CD4-positive, alpha-beta T cell treated with Interferon gamma for 1 hour (primary cell): ENCODE data around the gene SOCS3.
"Not testable (repeated sequence)": the region's sequence is repeated elsewhere in the genome, so short reads cannot be mapped to it uniquely, and the experiment has no call there.

Experiments
- DNase-seq: peaks from one replicate; pipeline ENCODE4 v3.0.0-alpha.2; 2020

Gene SOCS3

GRCh38 chr17:78325076-78325687 is 34.7 kb downstream of the SOCS3 start:
- peak; percentile 50 for DNase-seq

DNA sequence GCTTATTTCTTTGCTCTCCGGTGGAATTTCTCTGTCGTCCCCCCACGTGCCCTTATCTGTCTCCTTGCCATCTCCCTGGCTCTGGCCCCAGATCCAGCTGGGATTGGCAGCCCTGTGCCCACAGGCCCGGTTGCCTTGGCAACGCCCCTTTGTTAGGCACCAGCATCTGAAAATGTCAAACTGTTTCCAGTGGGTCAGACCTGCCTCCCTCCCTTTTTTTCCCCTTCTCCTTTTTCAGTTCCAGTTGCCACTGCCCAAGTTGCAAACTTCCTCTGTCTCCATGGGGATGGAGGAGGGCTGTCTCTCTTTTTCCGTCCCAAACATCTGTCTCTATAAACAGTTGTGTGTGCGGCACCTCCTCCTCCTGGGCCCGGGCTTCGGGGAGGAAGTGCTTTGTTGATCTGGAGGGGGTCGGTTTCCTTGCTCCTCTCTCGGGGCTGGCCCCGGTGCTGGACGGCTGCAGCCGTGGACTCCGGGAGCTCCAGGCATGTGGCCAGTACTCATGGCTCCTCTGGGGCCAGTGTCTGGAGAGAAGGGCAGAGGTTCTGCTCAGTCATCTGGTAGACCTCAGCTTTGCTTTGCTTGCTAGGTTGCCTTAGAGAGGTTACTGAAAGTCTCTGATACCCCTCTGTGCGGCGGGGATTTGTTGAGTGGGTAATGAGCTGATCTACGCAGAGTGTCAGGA is 35.3 kb downstream of the SOCS3 start:
- DNase-seq: peak; percentile 75

- DNase-seq: no peak
Measured at GRCh38 chr17:78323826-78324390, 36.0 kb downstream of the SOCS3 start.

- DNase-seq: no peak
Measured at GRCh38 chr17:78322858-78323455, 36.9 kb downstream of the SOCS3 start.

GRCh38 chr17:78322327-78322857 is 37.5 kb downstream of the SOCS3 start:
- DNase-seq: no peak

GRCh38 chr17:78318843-78319242 is 41.0 kb downstream of the SOCS3 start:
- DNase-seq: no peak

DNA sequence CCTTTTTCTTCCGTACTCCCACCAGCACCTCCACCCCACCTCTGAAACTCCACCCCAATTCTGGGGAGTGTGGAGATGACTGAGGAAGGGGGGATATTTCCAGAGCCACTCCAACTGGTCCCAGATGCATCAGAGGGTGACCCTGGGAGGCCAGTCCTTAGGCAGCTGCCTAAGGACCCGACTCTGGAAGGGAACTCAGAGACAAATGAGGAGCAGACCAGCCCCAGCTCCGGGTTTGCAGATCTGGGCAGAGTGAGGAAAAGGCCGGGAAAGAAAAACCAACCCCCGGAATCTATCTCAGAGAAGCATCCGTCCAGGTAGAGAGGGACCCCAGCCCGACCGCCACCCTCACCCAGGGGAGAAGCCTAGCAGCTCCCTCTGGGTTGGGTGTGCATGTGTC is 41.5 kb downstream of the SOCS3 start:
- DNase-seq: no peak

- no peak for DNase-seq
Measured at GRCh38 chr17:78317794-78318400, 42.0 kb downstream of the SOCS3 start.

DNA sequence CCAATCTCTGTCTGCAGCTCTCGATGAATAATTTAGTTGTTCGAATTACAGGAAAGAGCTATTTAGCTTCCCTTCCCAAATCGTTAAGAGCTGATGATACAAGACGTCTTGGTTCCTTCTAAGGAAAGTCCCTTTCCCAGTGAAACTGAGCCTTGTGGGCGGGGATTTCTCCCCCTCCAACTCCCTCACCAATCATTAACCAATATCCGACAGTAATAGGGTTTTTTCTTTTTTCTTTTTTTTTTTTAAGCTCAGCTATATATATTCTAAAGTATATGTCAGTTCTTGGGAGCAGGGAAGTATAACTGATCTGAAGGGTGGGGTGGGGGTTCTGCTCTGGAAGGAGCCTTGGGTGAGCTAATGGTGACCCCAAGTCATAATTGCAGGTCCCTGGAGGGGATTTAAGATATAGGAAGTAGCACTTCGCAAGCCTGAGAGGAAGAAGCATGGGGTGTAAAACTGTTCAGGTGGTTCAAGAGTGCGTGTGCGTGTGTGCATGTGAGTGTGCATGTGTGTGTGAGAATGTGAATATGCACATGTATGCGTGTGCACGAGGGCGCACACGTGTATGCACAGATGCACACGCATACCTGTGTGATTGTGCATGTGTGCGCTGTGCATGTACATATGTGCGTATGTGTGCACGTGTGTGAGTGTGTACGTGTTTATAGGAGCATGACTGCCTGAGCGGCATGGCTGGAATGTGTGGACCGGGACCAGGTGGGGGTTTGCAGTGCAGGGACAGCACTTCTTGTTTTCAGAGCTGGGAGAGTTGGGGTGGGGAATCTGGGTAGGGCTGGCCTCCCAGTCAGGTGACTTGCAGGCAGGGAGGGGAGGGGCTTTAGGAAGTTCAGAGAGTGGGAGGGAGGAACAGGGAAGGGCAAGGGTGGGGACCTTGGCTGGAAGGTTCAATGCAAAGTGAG is 42.7 kb downstream of the SOCS3 start:
- DNase-seq: no peak

- DNase-seq: no peak
Measured at GRCh38 chr17:78316115-78316866, 43.6 kb downstream of the SOCS3 start.

DNA sequence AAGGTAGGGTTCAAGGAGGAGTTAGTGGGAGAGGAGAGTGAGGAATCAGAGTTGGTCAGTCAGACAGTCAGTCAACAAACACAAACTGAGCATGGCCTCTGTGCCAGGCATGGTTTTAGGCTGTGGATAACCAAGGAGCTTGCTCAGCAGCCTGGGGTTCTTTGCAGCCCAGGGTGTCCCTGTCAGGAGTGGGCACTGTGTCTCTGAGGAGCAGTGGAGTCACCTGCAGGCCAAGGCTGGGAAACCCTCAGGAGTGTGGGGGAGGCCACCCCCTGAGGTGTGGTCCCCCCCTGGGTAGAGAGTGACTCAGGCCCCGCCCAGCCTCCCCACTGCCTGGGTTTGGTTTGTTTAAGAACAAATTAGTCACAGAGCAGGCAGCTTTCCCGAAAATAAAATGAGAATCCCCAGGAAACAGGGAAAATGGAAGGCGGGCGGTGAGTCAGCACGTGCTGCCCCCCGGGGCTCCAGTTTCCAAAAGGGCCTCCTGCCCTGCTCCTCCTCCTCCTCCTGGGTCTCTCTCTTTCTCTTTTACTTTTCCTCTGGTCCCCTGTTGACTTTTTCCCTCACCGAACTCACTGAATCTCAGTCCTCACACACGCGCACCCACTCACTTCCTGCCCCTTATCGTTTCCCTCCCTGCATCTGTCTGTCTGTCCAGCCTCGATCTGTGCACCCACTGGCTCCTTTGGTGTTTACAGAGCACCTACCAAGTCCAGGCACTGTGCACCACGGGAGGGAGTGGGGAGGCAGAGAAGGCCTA is 44.3 kb downstream of the SOCS3 start:
- DNase-seq: no peak

DNA sequence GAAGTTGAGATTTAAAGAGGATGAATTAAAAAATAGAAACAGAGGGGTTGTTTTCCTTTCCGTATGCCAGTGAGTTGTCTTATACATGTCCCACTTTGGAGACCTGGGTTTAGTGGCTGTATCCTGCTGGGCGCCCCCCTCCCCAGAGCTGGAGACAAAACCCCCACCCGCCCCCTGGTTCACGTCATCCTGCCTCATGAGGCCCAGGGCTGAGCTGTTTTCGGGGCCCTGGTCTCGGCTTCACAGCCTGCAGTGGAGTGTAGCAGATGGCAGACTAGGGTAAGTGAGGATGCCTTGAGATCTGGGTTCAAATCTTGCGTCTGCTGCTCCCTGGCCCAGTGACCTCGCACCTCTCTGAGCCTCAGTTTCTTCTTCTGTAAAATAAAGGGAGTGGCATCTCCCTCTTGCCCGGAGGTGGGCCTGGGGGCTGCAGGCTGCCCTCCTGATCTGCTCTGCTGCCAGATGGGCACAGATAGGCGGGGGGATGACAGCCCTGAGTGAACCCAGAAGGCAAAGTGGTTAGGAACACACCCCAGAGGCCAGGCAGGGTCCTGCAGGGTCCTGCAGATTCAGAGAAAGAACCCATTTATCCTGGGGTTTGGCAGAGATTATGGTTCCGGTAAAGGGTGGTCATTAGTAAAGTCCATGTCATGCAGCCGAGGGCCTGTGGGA is 45.1 kb downstream of the SOCS3 start:
- no peak for DNase-seq

GRCh38 chr17:78313735-78314648 is 45.9 kb downstream of the SOCS3 start:
- DNase-seq: peak; percentile 69

DNA sequence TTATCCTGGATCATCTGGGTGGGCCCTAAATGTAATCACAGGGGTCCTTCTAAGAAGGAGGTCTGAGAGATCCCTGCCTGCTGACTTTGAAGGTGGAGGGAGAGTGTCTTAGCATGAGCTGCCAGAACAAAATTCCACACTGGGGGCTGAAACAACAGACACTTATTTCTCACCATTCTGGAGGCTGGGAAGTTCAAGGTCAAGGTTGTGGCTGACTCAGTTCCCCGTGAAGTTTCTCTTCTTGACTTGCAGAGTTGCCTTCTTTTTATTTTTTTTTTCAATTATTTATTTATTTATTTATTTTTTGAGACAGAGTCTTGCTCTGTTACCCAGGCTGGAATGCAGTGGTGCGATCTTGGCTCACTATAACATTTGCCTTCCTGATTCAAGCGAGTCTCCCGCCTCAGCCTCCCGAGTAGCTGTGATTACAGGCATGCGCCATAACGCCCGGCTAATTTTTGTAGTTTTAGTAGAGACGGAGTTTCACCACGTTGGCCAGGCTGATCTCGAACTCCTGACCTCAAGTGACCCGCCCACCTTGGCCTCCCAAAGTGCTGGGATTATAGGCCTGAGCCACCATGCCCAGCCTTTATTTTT is 50.1 kb downstream of the SOCS3 start:
- not testable (repeated sequence) for DNase-seq

DNA sequence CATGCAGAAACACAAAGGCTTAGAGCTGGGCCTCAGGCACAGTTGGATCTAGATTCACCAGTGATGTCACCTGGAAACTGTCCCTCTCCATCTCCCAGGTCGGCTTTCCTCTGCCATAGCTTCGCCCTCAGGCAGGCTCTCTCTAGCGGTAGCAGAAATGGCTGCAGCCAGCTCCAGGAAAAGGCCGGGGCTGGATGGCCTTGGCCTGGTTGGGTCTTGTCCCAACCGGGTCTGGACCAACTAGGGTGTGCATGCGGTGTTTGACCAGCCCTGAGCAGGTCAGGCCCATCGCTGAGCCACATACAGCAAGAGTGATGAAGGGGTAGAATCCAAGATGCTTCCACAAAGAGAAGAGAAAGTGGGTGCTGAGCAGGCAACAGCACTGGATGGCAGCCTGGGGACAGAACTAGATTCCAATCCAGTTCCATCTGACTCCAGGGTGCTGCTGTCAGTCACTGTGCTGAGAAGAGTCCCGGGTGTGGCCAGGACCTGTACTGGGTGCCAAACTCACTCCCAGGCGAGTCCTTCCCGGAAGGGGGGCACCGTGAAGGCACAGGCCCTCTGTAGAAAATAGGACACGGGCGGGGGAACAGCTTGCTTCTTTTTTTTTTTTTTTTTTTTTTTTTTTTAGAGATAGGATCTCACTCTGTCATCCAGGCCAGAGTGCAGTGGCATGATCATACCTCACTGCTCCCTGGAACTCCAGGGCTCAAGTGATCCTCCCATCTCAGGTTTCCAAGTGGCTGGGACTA is 51.8 kb downstream of the SOCS3 start:
- DNase-seq: no peak

GRCh38 chr17:78306913-78307312 is 53.0 kb downstream of the SOCS3 start:
- DNase-seq: no peak
